IMR-90 (cell line): ENCODE data around the gene ANKRD40. TPM values are rescaled to one million over a fixed set of nuclear protein-coding genes. Genes with fewer than 3 reads are reported as not detected.

Experiments used
- ATAC-seq: fragments of 200-7000 bp; cut with Tn5 transposase; 2 replicates; pipeline ENCODE4 v1.9.1; 2020; ENCODE audit warnings: low read depth, mild to moderate bottlenecking, moderate library complexity
- BruUV-seq: library from RNA; stranded (reverse); fragments of 400-500 nt; replicated peaks from 2 replicates; lab custom pipeline; 2021; lab: Mats Ljungman, UMichigan
- CTCF ChIA-PET: fragments of 300-600 bp; formaldehyde crosslinking; extraction: SDS; loops from one replicate; lab custom pipeline; 2021; ENCODE audit warnings: antibody characterized with exemption; lab: Yijun Ruan, JAX
- POLR2A ChIA-PET: fragments of 300-600 bp; sonication (Branson Sonifier 250); formaldehyde crosslinking; loops from one replicate; lab custom pipeline; 2022; ENCODE audit warnings: antibody characterized with exemption; ENCODE audit not compliant: unreplicated experiment; lab: Charles Lee
- DNase-seq: peaks from one replicate; pipeline ENCODE4 v3.0.0; 2013
- H2AFZ ChIP-seq: replicated peaks from 2 replicates; pipeline ENCODE3; 2013; ENCODE audit warnings: low read length, mild to moderate bottlenecking; ENCODE audit not compliant: poor library complexity
- H2AK5ac ChIP-seq: 2 replicates; pipeline ENCODE4 v1.6.1; 2013; ENCODE audit warnings: low read depth, low read length, inconsistent platforms
- H2AK9ac ChIP-seq: replicated peaks from 2 replicates; pipeline ENCODE3; 2013; ENCODE audit warnings: mild to moderate bottlenecking, low read depth, low read length, moderate library complexity; ENCODE audit not compliant: poor library complexity
- H2BK120ac ChIP-seq: 2 replicates; pipeline ENCODE4 v1.6.1; 2013; ENCODE audit warnings: low read depth, low read length, inconsistent platforms
- H2BK15ac ChIP-seq: 3 replicates; pipeline ENCODE4 v1.6.1; 2013; ENCODE audit warnings: low read depth, low read length, inconsistent platforms
- H2BK20ac ChIP-seq: 2 replicates; pipeline ENCODE4 v1.6.1; 2013; ENCODE audit warnings: low read depth, mild to moderate bottlenecking, inconsistent platforms, low read length, moderate library complexity
- H2BK5ac ChIP-seq: 2 replicates; pipeline ENCODE4 v1.6.1; 2013; ENCODE audit warnings: mild to moderate bottlenecking, low read depth, low read length, inconsistent platforms; ENCODE audit not compliant: poor library complexity, severe bottlenecking
- H3K14ac ChIP-seq: replicated peaks from 2 replicates; pipeline ENCODE4 v1.6.1; 2013; ENCODE audit warnings: low read depth, low read length, inconsistent platforms
- H3K18ac ChIP-seq: 2 replicates; pipeline ENCODE4 v1.6.1; 2013; ENCODE audit warnings: low read depth, low read length, control low read depth
- H3K23ac ChIP-seq: 2 replicates; pipeline ENCODE4 v1.6.1; 2013; ENCODE audit warnings: low read depth, low read length, inconsistent platforms
- H3K27ac ChIP-seq: 2 replicates; pipeline ENCODE4 v1.5.1; 2013; ENCODE audit warnings: mild to moderate bottlenecking, control low read depth, low read length; ENCODE audit not compliant: insufficient read depth
- H3K27me3 ChIP-seq: 2 replicates; pipeline ENCODE4 v1.6.1; 2013; ENCODE audit warnings: low read length; ENCODE audit not compliant: control insufficient read depth, insufficient read depth
- H3K36me3 ChIP-seq: 2 replicates; pipeline ENCODE4 v1.6.1; 2013; ENCODE audit warnings: low read length, mixed read lengths; ENCODE audit not compliant: control insufficient read depth, insufficient read depth
- H3K4ac ChIP-seq: 2 replicates; pipeline ENCODE4 v1.6.1; 2013; ENCODE audit warnings: low read depth, low read length, inconsistent platforms
- H3K4me1 ChIP-seq: 2 replicates; pipeline ENCODE4 v1.6.1; 2013; ENCODE audit warnings: low read length, mixed read lengths; ENCODE audit not compliant: control insufficient read depth, insufficient read depth
- H3K4me2 ChIP-seq: 2 replicates; pipeline ENCODE4 v1.6.1; 2013; ENCODE audit warnings: low read depth, mild to moderate bottlenecking, control low read depth, low read length, moderate library complexity
- H3K4me3 ChIP-seq: 2 replicates; pipeline ENCODE4 v1.5.1; 2013; ENCODE audit warnings: low read depth, mild to moderate bottlenecking, control low read depth, low read length, moderate library complexity; ENCODE audit not compliant: insufficient read depth
- H3K56ac ChIP-seq: 2 replicates; pipeline ENCODE4 v1.6.1; 2013; ENCODE audit warnings: low read length, inconsistent platforms; ENCODE audit not compliant: insufficient read depth; ENCODE audit errors: extremely low read depth
- H3K79me1 ChIP-seq, 2 experiments: 2 replicates each; pipeline ENCODE4 v1.6.1; 2013; ENCODE audit warnings: low read length in 2 of 2, inconsistent platforms in 1 of 2, low read depth in 1 of 2
- H3K9ac ChIP-seq: 2 replicates; pipeline ENCODE4 v1.6.1; 2013; ENCODE audit warnings: low read depth, low read length, control low read depth
- H3K9me1 ChIP-seq: 2 replicates; pipeline ENCODE4 v1.6.1; 2013; ENCODE audit warnings: low read length, inconsistent platforms; ENCODE audit not compliant: insufficient read depth
- H3K9me3 ChIP-seq: 2 replicates; pipeline ENCODE4 v1.6.1; 2013; ENCODE audit warnings: low read length; ENCODE audit not compliant: control insufficient read depth, insufficient read depth
- H4K20me1 ChIP-seq: 2 replicates; pipeline ENCODE4 v1.6.1; 2013; ENCODE audit warnings: low read length, inconsistent platforms; ENCODE audit not compliant: insufficient read depth
- H4K5ac ChIP-seq: 2 replicates; pipeline ENCODE4 v1.6.1; 2013; ENCODE audit warnings: mild to moderate bottlenecking, low read depth, low read length, control low read depth
- H4K8ac ChIP-seq, 2 experiments: 2 replicates each; pipeline ENCODE4 v1.6.1; 2013; ENCODE audit warnings: low read depth in 2 of 2, low read length in 2 of 2, control low read depth in 1 of 2, inconsistent platforms in 1 of 2
- H4K91ac ChIP-seq: 2 replicates; pipeline ENCODE4 v1.6.1; 2013; ENCODE audit warnings: low read depth, low read length, inconsistent platforms; ENCODE audit not compliant: insufficient read depth
- BHLHE40 ChIP-seq: fragments of 150-350 bp; IDR thresholded peaks from 2 replicates; pipeline ENCODE4 v1.6.1; 2016; ENCODE audit warnings: mild to moderate bottlenecking, low read depth, low read length
- CEBPB ChIP-seq: IDR thresholded peaks from 2 replicates; pipeline ENCODE4 v1.6.1; 2012; ENCODE audit warnings: low read depth, low read length, improper control_type of control experiment
- CHD1 ChIP-seq: IDR thresholded peaks from 2 replicates; pipeline ENCODE4 v1.6.1; 2012; ENCODE audit warnings: low read depth, low read length, improper control_type of control experiment
- CTCF ChIP-seq: conservative IDR thresholded peaks from 2 replicates; pipeline ENCODE4 v1.5.1; 2012; ENCODE audit warnings: mild to moderate bottlenecking, low read depth, low read length, improper control_type of control experiment
- ELK1 ChIP-seq: fragments of 150-350 bp; IDR thresholded peaks from 2 replicates; pipeline ENCODE4 v1.6.1; 2016; ENCODE audit warnings: low read depth, mild to moderate bottlenecking, low read length, moderate library complexity, borderline replicate concordance
- FOS ChIP-seq: fragments of 150-350 bp; IDR thresholded peaks from 2 replicates; pipeline ENCODE4 v1.6.1; 2016; ENCODE audit warnings: low read depth, low read length
- MAFK ChIP-seq: IDR thresholded peaks from 2 replicates; pipeline ENCODE4 v1.6.1; 2012; ENCODE audit warnings: low read depth, low read length, improper control_type of control experiment
- MAZ ChIP-seq: IDR thresholded peaks from 2 replicates; pipeline ENCODE4 v1.6.1; 2012; ENCODE audit warnings: low read depth, mild to moderate bottlenecking, low read length, improper control_type of control experiment, moderate library complexity, borderline replicate concordance
- MXI1 ChIP-seq: IDR thresholded peaks from 2 replicates; pipeline ENCODE4 v1.6.1; 2012; ENCODE audit warnings: low read depth, mild to moderate bottlenecking, low read length, moderate library complexity, borderline replicate concordance
- NFE2L2 ChIP-seq: fragments of 150-350 bp; IDR thresholded peaks from 2 replicates; pipeline ENCODE4 v1.6.1; 2016; ENCODE audit warnings: low read depth, mild to moderate bottlenecking, low read length
- POLR2A ChIP-seq: IDR thresholded peaks from 2 replicates; pipeline ENCODE4 v1.6.1; 2012; ENCODE audit warnings: mild to moderate bottlenecking, low read depth, low read length
- RCOR1 ChIP-seq: IDR thresholded peaks from 2 replicates; pipeline ENCODE4 v1.6.1; 2012; ENCODE audit warnings: mild to moderate bottlenecking, low read length, improper control_type of control experiment; ENCODE audit not compliant: insufficient replicate concordance
- RFX5 ChIP-seq: IDR thresholded peaks from 2 replicates; pipeline ENCODE4 v1.8.0; 2012; ENCODE audit warnings: low read depth, mild to moderate bottlenecking, low read length, moderate library complexity
- SMC3 ChIP-seq: fragments of 150-350 bp; IDR thresholded peaks from 2 replicates; pipeline ENCODE4 v1.6.1; 2016; ENCODE audit warnings: low read depth, mild to moderate bottlenecking, antibody characterized with exemption, low read length, moderate library complexity
- USF2 ChIP-seq: fragments of 150-350 bp; IDR thresholded peaks from 2 replicates; pipeline ENCODE4 v1.6.1; 2017; ENCODE audit warnings: mild to moderate bottlenecking, antibody characterized with exemption, low read length, low read depth
- WGBS, 2 experiments: methylation state at CpG; one replicate each; pipeline versions ENCODE4 v1.1.5 to v1.1.7; 2013; ENCODE audit warnings: missing lambda C conversion rate in 2 of 2; ENCODE audit not compliant: insufficient read length in 1 of 2; ENCODE audit errors: extremely low coverage in 2 of 2; 5-methylcytosine and 5-hydroxymethylcytosine counted together
- dilution Hi-C: fragments of 300-500 bp; cut with HindIII; formaldehyde crosslinking; loops from one replicate; pipeline ENCODE4 v1.14.3; 2018; ENCODE audit warnings: low sequenced_read_pairs; ENCODE audit not compliant: unreplicated experiment
- in situ Hi-C: fragments of 300-500 bp; cut with MboI; formaldehyde crosslinking; loops from 3 replicates; pipeline ENCODE4 v1.14.3; 2019; ENCODE audit warnings: low sequenced_read_pairs, inconsistent platforms, mixed read lengths
- intact Hi-C: fragments of 100-400 bp; cut with micrococcal nuclease; formaldehyde crosslinking; loops from 2 replicates; pipeline ENCODE4 v1.10.0; 2022
- polyA plus RNA-seq, 3 experiments: library from polyadenylated mRNA; depleted of rRNA; stranded (reverse); fragments of >200 nt; gene quantifications; 2 replicates each; pipeline ENCODE4 v1.2.3, GENCODE V29; 2012; ENCODE audit warnings: low replicate concordance in 1 of 3
- total RNA-seq: library from RNA; depleted of rRNA; stranded (reverse); fragments of >200 nt; gene quantifications from 2 replicates; pipeline ENCODE4 v1.2.3, GENCODE V29; 2012

Gene ANKRD40
- total and polyA plus RNA-seq, 2 of the 4 experiments (the other 2 are of a cell fraction), result 23.4 to 35.8 TPM

- H2BK5ac ChIP-seq, result peak overlapping the region; percentile 22
- no peak overlapping the region for H2BK15ac ChIP-seq
- H3K9ac ChIP-seq, result no peak overlapping the region
- no peaks in the 10 kb centered on the region for H3K9me3 ChIP-seq
- intact Hi-C loops, result no loop called here
- H3K79me1 ChIP-seq, result peaks cover 0 to 18% of the 10 kb centered on the region in 2 experiments; a peak in 2 of 4 replicates
- H2BK20ac ChIP-seq, result peak overlapping the region; percentile 14; the same call in 1 of the 2 replicates
- dilution Hi-C loops, result no loop called here
- H3K4me1 ChIP-seq, result peaks cover 50% of the 10 kb centered on the region
- H2AFZ ChIP-seq, result peak overlapping the region; percentile 26
- peak overlapping the region; percentile 44; the same call in 1 of the 2 replicates for H2BK120ac ChIP-seq
- no peaks in the 10 kb centered on the region for H4K20me1 ChIP-seq
- POLR2A ChIA-PET, result no interaction called here
- H3K4me2 ChIP-seq, result peak overlapping the region; percentile 7; the same call in 1 of the 2 replicates
- no peak overlapping the region for H3K27ac ChIP-seq
- no TSS peak for BruUV-seq
- peak overlapping the region in 1 of 2 experiments; percentile 27; a peak in 1 of 4 replicates for H4K8ac ChIP-seq
- peak overlapping the region; percentile 16; the same call in 1 of the 2 replicates for H3K56ac ChIP-seq
- peaks cover 3% of the 10 kb centered on the region; the same call in 1 of the 2 replicates for H3K36me3 ChIP-seq
- H3K4me3 ChIP-seq, result no peak overlapping the region
- ATAC-seq (peak; percentile 56), DNase-seq (peak; percentile 66)
- peak overlapping the region; percentile 63 for H3K4ac ChIP-seq
- WGBS, 2 experiments, result no CpG with 5 or more reads among the region's 4 CpGs
- peak overlapping the region; percentile 57 for H3K23ac ChIP-seq
- H4K91ac ChIP-seq, result peak overlapping the region; percentile 43
- CTCF ChIA-PET, result no interaction called here
- H3K9me1 ChIP-seq, result peaks cover 31% of the 10 kb centered on the region
- H2AK5ac ChIP-seq, result peak overlapping the region; percentile 75; the same call in 1 of the 2 replicates
- peak overlapping the region; percentile 70 for H3K14ac ChIP-seq
- in situ Hi-C loops, result no loop called here
- H4K5ac ChIP-seq, result peak overlapping the region; percentile 2; the same call in 1 of the 2 replicates
- H2AK9ac ChIP-seq, result peak overlapping the region; percentile 86
- H3K27me3 ChIP-seq, result no peaks in the 10 kb centered on the region
- no peak for TF ChIP-seq CEBPB
- peak; percentile 86 for TF ChIP-seq BHLHE40
- no peak for TF ChIP-seq MAZ
- TF ChIP-seq RFX5, result no peak
- no peak for TF ChIP-seq ELK1
- no peak for TF ChIP-seq MXI1
- TF ChIP-seq POLR2A, result no peak
- no peak for TF ChIP-seq MAFK
- TF ChIP-seq RCOR1, result no peak
- no peak for TF ChIP-seq NFE2L2
- no peak for TF ChIP-seq USF2
- TF ChIP-seq SMC3, result no peak
- no peak for TF ChIP-seq CHD1
- no peak for TF ChIP-seq CTCF
- TF ChIP-seq FOS, result 0 out of 2 replicates have a peak, but pooled peaks have one; percentile 22
- no peak overlapping the region for H3K18ac ChIP-seq
Measured at GRCh38 chr17:50689251-50689650, 18.5 kb downstream of the ANKRD40 start.
